HG03354 (cell line): Measurements from ENCODE around the gene ABCC8.

Experiments used
- ATAC-seq: cut with Tn5 transposase; IDR thresholded peaks from one replicate; pipeline ENCODE4 v1.9.1; 2021; ENCODE audit warnings: mild to moderate bottlenecking; ENCODE audit not compliant: unreplicated experiment, poor library complexity, severe bottlenecking

ABCC8 gene

DNA sequence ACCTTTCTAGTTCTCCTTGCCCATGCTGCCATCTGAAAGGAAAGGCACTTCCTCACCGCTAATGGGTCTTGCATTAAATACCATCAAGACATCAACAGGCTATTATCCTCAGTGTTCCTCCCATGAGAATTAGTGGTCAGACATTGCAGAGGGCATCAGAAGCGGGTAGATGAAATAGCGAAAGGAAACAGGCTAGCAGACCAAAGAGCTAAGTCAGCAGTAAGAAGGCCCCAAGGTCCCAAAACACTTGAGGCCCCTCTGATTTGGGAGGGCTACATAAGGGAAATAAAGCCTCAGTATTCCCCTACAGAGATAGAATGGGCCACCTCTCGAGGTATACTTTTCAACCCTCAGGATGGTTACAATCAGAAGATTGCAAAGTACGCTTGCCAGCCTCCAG lies 101.1 kb downstream of the ABCC8 start:
- no peak for ATAC-seq

DNA sequence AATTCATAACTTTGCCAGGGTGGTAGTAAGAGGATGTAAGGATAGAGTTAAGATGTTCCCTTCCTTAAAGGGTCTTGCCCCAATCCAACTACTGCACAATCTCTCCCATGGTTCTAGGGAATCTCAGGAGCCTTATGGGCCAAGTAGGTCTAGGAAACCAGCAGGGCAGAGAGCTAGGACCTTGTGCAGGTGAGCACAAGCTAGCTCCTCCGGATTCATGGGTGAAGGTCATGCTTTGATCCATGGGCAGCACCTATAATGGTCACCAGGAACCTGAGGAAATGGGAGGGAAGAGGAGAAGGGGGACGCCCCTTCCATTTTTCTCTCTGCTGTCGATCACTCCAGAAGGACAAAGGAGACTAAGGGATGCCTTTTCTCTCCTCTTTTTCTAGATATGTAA lies 105.0 kb downstream of the ABCC8 start:
- ATAC-seq = no peak

DNA sequence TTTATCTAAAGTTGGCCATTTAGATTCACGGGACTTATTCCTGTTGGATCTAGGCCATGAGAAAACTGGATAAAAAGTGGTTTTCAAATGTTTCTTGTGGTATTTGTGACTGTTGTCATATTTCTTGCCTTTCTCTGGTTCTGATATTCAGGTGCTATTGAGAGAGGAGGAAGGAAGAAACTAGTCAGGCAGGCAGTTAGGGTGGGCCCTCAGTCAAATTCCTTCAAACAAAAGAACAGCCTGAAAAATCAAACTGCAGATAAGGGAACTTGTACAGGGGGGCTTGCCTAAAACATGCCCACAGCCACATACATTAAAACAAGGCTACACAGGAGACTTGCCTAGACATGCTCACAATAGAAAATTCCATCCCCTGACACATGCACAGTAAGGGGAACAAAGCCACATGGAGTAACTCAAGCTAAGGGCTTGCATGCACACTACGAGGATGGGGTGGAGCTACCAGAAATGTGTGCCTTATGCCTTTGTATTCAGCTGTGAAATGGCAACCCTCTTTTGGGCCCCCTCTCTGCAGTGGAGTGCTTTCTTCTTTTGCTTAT lies 106.9 kb downstream of the ABCC8 start:
- ATAC-seq = no peak

DNA sequence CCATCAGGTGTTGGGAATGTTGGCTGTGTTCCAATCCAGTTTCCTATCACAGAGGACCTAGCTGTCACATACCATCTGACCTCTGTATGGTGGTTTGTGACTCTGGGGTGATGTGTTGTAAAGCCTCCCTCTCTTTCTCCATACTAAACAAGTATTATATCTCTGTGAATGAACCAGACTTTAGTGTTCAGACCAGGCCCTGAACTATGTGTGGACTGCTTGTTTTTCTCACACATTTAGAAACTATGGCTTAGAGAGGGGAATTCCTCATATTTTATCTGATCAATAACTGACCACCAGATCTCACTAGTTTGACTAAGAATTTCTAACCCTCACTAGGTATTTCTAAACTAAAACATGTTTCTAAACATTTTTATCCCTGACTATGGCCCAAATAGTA lies 107.6 kb downstream of the ABCC8 start:
- no peak for ATAC-seq

DNA sequence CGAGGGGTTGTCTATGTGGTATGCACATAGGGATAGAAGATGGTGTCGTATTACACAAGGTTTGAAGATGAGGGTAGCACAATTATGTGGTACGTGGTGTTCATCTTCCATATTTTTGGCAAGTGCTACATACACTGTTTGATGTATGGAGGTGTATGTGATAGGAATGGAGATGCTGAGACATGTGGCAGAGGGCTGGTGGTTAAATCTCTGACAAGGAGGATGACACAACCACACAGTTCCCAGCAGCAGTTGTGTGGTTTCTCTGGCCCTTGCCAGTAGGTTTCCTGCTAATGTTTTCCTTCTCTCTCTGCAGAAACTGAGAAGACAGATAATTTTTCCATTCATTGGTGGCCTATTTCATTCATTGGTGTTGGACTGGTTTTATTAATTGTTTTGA lies 108.1 kb downstream of the ABCC8 start:
- ATAC-seq = no peak

DNA sequence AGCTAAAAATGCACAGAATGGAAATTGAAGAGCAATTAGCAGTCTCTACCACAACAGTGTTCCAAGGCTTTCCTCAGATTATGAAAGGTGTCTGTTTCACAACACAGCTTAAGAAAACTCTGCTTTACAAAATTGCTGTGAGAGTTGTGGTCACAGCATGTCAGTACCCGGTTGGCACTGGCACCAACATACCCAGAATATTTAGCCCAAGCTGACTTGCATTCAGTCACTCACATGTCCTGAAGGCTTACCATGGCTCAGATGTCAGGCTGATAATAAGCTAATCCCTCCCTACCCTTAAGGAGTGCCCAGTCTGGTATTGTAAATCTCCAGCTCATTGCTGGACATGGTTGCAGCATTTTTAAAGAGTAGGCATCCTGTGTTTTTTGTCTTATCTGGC lies 110.2 kb downstream of the ABCC8 start:
- ATAC-seq = no peak

DNA sequence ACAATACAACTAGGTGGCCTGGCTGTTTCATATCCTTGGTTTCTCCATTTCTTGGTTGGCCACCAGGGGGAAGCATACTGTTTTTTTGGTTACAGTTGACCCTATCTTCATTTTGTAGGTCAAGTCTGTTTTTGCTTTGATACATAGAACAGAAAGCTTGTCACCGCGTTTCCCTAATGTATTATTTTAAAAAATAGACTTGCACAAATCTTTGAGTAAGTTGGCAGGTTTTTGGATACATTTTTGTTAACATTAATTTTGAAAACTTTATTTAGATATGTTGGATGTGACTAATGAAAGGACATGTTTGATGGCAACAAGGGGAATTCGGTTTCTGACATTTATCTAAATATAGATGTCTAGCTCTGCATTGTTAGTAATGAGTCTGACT lies 122.0 kb downstream of the ABCC8 start:
- peak; percentile 58 for ATAC-seq

DNA sequence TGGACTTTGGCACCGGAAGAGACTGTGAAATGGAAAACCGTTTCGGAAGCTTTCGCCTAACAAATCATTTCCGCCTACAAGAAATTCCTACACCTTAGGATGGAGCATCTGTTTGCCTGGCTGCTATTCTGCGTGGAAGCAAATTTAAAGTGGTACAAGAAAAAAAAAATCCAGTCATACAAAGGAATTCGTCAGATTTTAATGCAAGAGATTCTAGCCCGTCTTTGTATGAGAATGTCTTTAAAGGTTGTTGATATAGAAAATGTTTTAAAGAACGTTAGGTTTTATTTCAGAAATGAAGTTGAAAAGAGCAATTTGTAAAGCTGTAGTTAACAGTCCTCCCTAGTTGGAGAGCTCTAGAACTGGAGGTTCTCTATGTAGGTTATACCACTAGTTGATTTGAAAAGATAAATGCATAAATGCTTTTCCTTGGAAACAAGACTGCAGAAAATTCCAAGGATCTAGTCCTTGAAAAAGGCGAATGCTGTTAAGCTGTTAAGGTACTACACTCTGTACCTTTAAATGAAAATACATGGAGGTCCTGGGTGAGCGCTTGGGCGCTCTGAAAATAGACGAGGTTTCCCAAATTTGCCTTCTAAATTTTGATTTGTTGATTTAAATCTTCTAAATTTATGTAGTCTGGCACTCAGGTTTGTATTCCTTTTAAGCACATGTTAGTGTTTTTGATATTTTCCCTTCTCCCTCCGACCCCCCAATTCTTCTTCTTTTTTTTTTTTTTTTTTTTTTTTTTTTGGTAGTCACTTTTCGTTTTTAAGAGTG lies 122.6 kb downstream of the ABCC8 start:
- no peak for ATAC-seq

DNA sequence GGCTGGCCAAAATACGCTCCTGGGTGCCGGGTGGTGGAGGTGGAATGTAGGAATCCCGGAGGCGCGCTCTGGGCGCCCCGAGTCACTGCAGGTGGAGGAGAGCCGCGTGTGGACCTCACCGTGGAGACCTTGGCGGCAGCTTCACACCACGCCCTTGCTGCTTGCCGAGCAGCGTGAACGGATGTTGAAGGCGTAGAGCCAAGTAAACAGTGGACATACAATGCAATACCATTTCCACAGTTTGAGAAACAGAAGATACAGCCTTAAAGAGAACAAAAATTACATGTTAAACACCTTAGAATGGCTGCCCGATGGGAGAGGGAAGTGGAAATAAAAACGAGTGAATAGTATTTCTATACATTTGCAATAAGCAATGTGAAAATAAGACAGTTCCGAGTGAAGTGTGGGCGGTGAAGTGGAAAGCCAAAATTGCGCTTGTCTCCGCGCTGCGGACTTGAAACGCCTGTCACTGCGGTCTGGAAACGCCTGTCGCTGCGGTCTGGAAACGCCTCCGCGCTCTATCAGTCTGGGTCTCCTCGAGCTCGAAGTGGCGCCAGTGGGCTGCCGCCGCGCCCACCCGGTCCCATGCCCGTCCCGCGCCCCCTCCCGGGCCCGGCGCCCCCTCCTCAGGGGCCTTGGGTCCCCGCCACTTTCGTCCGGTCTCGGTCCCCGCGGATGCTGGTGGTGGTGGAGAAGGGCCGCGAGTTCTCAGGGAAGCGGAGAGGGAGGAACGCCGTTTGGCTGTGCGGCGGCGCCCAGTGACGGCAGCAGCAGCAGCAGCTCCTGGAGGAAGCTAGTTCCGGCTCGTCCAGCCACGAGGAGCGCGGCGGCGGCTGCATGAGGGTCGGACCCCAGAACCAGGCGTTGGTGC lies 123.5 kb downstream of the ABCC8 start:
- ATAC-seq = peak; percentile 54

DNA sequence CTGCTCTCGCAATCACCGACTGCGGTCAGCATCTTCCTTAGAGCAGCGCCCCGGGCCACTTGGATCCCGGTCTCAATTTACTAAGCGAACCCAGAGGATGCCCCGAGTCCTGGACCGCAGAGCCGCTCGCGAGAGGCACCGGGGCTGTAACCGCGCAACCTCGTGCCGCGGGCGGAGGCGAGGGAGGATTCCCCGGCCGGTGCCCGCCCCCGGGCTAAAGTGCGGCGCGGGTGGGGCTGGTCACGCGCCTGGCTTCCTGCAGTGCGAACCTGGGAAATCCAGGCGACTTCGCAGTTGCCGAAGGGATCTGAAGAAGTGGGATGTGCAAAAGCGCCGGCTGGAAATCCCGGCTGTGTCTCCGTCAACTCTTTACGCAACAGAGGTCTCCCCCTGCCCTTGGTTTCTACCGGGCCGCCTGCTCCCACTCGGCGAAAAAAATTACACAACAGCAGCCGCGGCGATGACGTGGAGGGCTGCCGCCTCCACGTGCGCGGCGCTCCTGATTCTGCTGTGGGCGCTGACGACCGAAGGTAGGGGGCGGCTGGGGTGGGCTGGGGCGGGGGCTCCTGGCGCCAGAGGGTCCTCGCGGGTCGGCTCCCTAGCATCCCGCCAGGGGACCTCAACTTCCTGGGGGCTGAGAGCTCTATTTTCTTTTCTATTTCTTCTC lies 125.0 kb downstream of the ABCC8 start, which contains the start of gene NCR3LG1:
Gene NCR3LG1 (plus strand): TSS at position 291 of the 667 bp plus-strand sequence. CDS start 170 bp downstream, at position 461.
- ATAC-seq = peak; percentile 46

DNA sequence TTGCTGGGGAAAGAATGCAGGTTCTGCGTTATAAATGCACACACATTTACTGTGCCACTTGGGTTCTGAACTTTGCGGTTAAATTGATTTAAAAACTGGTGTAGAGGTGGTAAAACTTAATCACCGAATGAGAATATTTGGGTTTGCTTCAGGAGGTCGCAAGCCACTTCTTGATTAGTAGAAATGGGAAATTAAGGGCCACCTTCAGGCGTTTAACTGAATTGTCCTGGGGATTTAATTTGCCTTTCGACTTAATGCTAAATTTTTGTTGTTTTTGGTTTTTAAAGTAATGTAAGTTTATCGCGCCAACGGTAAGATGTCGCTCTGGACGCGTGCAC lies 125.5 kb downstream of the ABCC8 start:
- no peak for ATAC-seq

DNA sequence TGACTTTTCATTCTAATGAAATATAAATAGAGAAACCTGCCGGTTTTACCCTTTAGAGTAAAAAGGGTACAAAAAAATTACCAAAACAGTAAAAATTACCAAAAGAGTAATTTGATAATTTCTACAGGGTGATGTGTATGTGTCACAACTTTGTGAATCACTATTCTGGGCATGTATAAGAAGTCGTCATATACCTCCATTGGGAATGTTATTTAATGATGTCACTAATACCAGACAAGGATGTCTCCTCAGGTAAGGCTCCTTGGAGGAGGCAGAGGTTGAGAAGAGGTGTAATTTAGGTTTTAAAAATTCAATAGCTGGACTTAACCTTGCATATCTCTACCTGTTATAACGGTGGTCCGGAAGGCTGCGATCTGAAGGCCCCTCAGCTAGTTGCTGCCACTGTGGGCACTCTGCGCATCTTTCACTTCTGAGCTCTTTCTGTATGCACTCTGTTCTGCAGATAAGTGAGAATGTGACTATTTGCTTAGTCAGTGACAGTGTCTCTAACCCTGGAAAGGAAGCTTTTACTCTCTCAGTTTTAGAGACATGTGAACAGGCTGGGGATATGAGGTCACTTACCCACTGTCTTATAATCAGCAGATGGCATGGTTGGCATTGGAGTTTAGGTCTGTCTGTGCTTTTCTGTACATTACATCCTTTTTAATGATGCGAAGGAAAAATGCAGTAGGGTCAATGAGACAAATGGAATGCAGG lies 126.0 kb downstream of the ABCC8 start:
- ATAC-seq = no peak

DNA sequence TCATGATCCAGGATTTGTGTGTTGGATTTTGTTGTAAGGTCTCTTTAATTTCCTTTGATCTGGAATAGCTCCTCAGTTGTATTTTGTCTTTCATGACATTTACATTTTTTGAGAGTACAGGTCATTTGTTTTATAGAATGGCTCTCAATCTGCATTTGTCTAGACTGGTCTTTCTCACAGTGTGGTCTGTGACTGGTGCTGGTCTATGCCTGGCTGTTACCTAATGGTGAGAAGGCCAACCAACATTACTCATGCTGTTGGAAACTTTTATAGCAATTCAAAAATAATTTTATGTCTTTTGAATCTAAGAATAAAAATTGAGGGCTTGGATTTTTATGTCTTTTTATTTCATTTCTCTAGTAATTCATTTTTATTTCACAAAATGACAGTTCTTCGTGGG lies 129.0 kb downstream of the ABCC8 start:
- no peak for ATAC-seq

DNA sequence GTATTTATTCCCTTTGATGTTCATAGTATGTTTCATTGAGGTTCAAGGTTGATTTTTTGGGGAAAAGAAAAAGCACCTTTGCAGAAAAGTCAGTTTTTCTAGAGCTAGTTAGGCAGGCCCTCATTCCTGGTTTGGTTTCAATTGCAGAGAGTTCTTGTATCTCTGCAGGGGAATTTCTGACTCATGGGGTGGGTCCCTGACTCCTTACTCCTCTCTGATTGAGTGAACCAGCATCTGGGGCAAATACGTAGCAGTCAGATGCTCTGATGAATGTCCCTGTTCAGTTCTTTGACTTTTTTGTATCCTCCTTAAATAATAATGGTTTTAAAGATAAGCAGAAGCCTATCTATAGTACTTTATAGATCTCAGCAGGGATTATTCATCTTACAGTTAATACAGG lies 132.7 kb downstream of the ABCC8 start:
- no peak for ATAC-seq

DNA sequence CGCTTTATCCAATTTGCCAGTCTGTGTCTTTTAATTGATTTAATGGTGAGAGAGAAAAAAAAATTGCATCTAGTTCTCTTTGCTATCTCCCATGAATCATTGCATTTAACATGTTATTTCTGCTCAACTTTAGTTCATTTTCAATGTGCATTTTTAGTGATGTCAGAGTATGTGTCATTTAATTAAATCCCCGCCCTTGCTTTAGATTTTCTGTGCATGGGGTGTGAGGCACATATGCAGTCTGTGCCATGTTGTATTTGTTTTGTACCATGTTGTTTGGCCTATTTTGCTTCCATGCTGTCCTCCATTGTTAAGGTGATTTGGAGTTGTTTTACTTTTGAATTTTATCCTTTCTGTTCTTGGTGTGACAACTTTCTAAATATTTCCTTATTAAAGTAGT lies 133.4 kb downstream of the ABCC8 start:
- ATAC-seq = no peak
